GM12878 (cell line): Measurements from ENCODE around the gene PTPRN2.

ENCODE experiments used
- BACH1 ChIP-seq: fragments of 450-650 bp; IDR thresholded peaks from 2 replicates; pipeline ENCODE4 v1.6.1; 2017; ENCODE audit warnings: mild to moderate bottlenecking, borderline replicate concordance
- CREM ChIP-seq: IDR thresholded peaks from 2 replicates; pipeline ENCODE4 v1.6.1; 2014; ENCODE audit warnings: antibody characterized with exemption, low read depth
- HDGF ChIP-seq: fragments of 450-650 bp; IDR thresholded peaks from 2 replicates; pipeline ENCODE4 v1.6.1; 2016; ENCODE audit warnings: antibody characterized with exemption
- KLF5 ChIP-seq: fragments of 450-650 bp; IDR thresholded peaks from 2 replicates; pipeline ENCODE4 v1.6.1; 2014; ENCODE audit warnings: mild to moderate bottlenecking; ENCODE audit not compliant: partially characterized antibody
- MXI1 ChIP-seq: fragments of 150-350 bp; IDR thresholded peaks from 2 replicates; pipeline ENCODE4 v1.6.1; 2011; ENCODE audit warnings: low read depth, mild to moderate bottlenecking, inconsistent platforms, low read length, improper control_type of control experiment
- MYB ChIP-seq: fragments of 150-350 bp; IDR thresholded peaks from 2 replicates; pipeline ENCODE4 v1.6.1; 2014; ENCODE audit warnings: mild to moderate bottlenecking, low read depth, low read length, borderline replicate concordance
- MYC ChIP-seq: IDR thresholded peaks from 2 replicates; pipeline ENCODE4 v1.6.1; 2011; ENCODE audit warnings: mild to moderate bottlenecking, low read length, moderate library complexity, inconsistent platforms; ENCODE audit not compliant: insufficient read depth, insufficient replicate concordance, insufficient read length, severe bottlenecking
- NFIC ChIP-seq: IDR thresholded peaks from 2 replicates; pipeline ENCODE4 v1.6.1; 2012; ENCODE audit warnings: low read depth, mild to moderate bottlenecking, inconsistent platforms, low read length, moderate library complexity
- POLR2AphosphoS5 ChIP-seq: IDR thresholded peaks from 2 replicates; pipeline ENCODE4 v1.6.1; 2011; ENCODE audit warnings: mild to moderate bottlenecking, low read length, inconsistent platforms
- SIN3A ChIP-seq: IDR thresholded peaks from 2 replicates; pipeline ENCODE4 v1.6.1; 2012; ENCODE audit warnings: low read depth, low read length, improper control_type of control experiment
- TCF12 ChIP-seq: IDR thresholded peaks from 2 replicates; pipeline ENCODE4 v1.6.1; 2011; ENCODE audit warnings: low read depth, mild to moderate bottlenecking, low read length
- TF ChIP-seq, protein P1 (sequence below), 3 experiments: IDR thresholded peaks in 2 of 3; conservative IDR thresholded peaks in 1 of 3; 2 replicates each; pipeline ENCODE4 v1.5.1; 2011; ENCODE audit warnings: low read depth in 3 of 3, low read length in 3 of 3, mild to moderate bottlenecking in 3 of 3, control low read depth in 2 of 3, moderate library complexity in 2 of 3, inconsistent platforms in 1 of 3, mixed read lengths in 1 of 3; ENCODE audit not compliant: control insufficient read depth in 2 of 3, insufficient read depth in 1 of 3; ENCODE audit errors: extremely low read depth in 1 of 3
- TF ChIP-seq, protein P2 (sequence below): IDR thresholded peaks from 2 replicates; pipeline ENCODE4 v1.6.1; 2012; ENCODE audit warnings: low read depth, low read length, improper control_type of control experiment

- no peak for TF ChIP-seq MXI1
- TF ChIP-seq MYC = no peak
- TF ChIP-seq POLR2AphosphoS5 = no peak
- TF ChIP-seq, protein P1, sequence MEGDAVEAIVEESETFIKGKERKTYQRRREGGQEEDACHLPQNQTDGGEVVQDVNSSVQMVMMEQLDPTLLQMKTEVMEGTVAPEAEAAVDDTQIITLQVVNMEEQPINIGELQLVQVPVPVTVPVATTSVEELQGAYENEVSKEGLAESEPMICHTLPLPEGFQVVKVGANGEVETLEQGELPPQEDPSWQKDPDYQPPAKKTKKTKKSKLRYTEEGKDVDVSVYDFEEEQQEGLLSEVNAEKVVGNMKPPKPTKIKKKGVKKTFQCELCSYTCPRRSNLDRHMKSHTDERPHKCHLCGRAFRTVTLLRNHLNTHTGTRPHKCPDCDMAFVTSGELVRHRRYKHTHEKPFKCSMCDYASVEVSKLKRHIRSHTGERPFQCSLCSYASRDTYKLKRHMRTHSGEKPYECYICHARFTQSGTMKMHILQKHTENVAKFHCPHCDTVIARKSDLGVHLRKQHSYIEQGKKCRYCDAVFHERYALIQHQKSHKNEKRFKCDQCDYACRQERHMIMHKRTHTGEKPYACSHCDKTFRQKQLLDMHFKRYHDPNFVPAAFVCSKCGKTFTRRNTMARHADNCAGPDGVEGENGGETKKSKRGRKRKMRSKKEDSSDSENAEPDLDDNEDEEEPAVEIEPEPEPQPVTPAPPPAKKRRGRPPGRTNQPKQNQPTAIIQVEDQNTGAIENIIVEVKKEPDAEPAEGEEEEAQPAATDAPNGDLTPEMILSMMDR (IDR thresholded peaks at IDR 0.05 in 2 of 3, conservative IDR thresholded peaks at IDR 0.05 in 1 of 3; ENCODE audit: control insufficient read depth in 2 of 3, extremely low read depth in 1 of 3, insufficient read depth in 1 of 3, low read depth in 3 of 3, low read length in 3 of 3) = no peak
- no peak for TF ChIP-seq HDGF
- no peak for TF ChIP-seq BACH1
- no peak for TF ChIP-seq MYB
- no peak for TF ChIP-seq TCF12
- TF ChIP-seq SIN3A = no peak
- TF ChIP-seq NFIC = no peak
- TF ChIP-seq CREM = no peak
- TF ChIP-seq KLF5 = no peak
- TF ChIP-seq, protein P2, sequence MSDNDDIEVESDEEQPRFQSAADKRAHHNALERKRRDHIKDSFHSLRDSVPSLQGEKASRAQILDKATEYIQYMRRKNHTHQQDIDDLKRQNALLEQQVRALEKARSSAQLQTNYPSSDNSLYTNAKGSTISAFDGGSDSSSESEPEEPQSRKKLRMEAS = no peak
These were observed 936.8 kb downstream of the PTPRN2 start for GRCh38 chr7:157650801-157651200.
